OCI-LY1 (cell line): ENCODE results near the gene NTPCR.

ENCODE experiments used
- H2AFZ ChIP-seq: fragments of 200-600 bp; sonication (generic), shearing (Covaris generic); 2 replicates; pipeline ENCODE4 v1.6.0; 2014; ENCODE audit warnings: antibody characterized with exemption, mild to moderate bottlenecking, low read length
- H3F3A ChIP-seq: fragments of 200-600 bp; sonication (generic), shearing (Covaris generic); 2 replicates; pipeline ENCODE4 v1.6.0; 2014; ENCODE audit warnings: mild to moderate bottlenecking, antibody characterized with exemption, low read length, moderate library complexity; ENCODE audit not compliant: insufficient read depth
- H3K27ac ChIP-seq: fragments of 200-600 bp; sonication (generic); 2 replicates; pipeline ENCODE4 v1.5.1; 2014; ENCODE audit warnings: low read length, mixed run types, mild to moderate bottlenecking, low read depth; ENCODE audit not compliant: poor library complexity, severe bottlenecking
- H3K27me3 ChIP-seq: fragments of 200-600 bp; sonication (generic); 2 replicates; pipeline ENCODE4 v1.6.0; 2014; ENCODE audit warnings: antibody characterized with exemption, mild to moderate bottlenecking, low read length, moderate library complexity; ENCODE audit not compliant: insufficient read depth
- H3K36me3 ChIP-seq: fragments of 200-600 bp; sonication (generic); 2 replicates; pipeline ENCODE4 v1.6.1; 2014; ENCODE audit warnings: mild to moderate bottlenecking, antibody characterized with exemption, low read length, moderate library complexity, mixed read lengths; ENCODE audit not compliant: insufficient read depth
- H3K4me1 ChIP-seq: fragments of 200-600 bp; sonication (generic); 2 replicates; pipeline ENCODE4 v1.5.1; 2014; ENCODE audit warnings: mild to moderate bottlenecking, low read length, moderate library complexity; ENCODE audit not compliant: insufficient read depth, severe bottlenecking
- H3K4me2 ChIP-seq: fragments of 200-600 bp; sonication (generic), shearing (Covaris generic); 2 replicates; pipeline ENCODE4 v1.6.1; 2014; ENCODE audit warnings: low read length
- H3K4me3 ChIP-seq: fragments of 200-600 bp; sonication (generic); 2 replicates; pipeline ENCODE4 v1.5.1; 2014; ENCODE audit warnings: low read length, low read depth, mild to moderate bottlenecking, mixed read lengths; ENCODE audit not compliant: poor library complexity, severe bottlenecking
- H3K79me2 ChIP-seq: fragments of 200-600 bp; shearing (Covaris generic); 2 replicates; pipeline ENCODE4 v1.6.1; 2016; ENCODE audit warnings: mixed run types, low read length, mixed read lengths; ENCODE audit not compliant: insufficient read depth
- H3K9ac ChIP-seq: fragments of 200-600 bp; sonication (generic), shearing (Covaris generic); 2 replicates; pipeline ENCODE4 v1.6.1; 2014; ENCODE audit warnings: mild to moderate bottlenecking, low read length, mixed read lengths
- H3K9me2 ChIP-seq: fragments of 200-600 bp; sonication (generic), shearing (Covaris generic); 2 replicates; pipeline ENCODE4 v1.6.1; 2014; ENCODE audit warnings: low read depth, mild to moderate bottlenecking, low read length, mixed read lengths
- H3K9me3 ChIP-seq: fragments of 200-600 bp; shearing (Covaris generic); 2 replicates; pipeline ENCODE4 v1.6.1; 2014; ENCODE audit warnings: low read length, mixed read lengths
- H4K20me1 ChIP-seq: fragments of 200-600 bp; sonication (generic), shearing (Covaris generic); 2 replicates; pipeline ENCODE4 v1.6.0; 2016; ENCODE audit warnings: mild to moderate bottlenecking, low read length; ENCODE audit not compliant: insufficient read depth
- EZH2 ChIP-seq: fragments of 200-600 bp; sonication (generic), shearing (Covaris generic); IDR thresholded peaks from 2 replicates; pipeline ENCODE4 v1.8.0; 2017; ENCODE audit warnings: borderline replicate concordance, mixed run types, mild to moderate bottlenecking, antibody characterized with exemption, low read length, moderate library complexity, mixed read lengths
- TF ChIP-seq, protein P1 (sequence below): fragments of 200-600 bp; sonication (generic), shearing (Covaris generic); IDR thresholded peaks from 2 replicates; pipeline ENCODE4 v1.5.1; 2017; ENCODE audit warnings: mild to moderate bottlenecking, antibody characterized with exemption, low read length, moderate library complexity, mixed read lengths

The NTPCR gene

DNA sequence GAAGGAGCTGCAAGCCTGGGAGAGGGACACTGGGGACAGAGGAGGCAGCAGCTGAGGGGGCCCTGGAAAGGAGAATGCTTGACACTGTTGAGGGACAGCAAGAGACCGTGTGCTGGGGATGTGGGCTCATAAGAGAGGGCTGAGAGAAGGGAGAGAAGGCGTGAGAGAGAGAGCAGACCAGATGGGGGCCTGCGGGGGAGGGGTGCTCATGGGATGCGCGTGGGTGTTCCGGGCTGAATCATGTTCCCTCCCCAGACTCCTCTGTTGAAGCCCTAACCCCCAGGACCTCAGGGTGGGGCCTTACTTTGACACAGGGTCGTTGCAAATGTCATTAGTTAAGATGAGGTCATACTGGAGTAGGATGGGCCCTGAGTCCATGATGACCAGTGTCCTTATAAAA is 40.8 kb downstream of the NTPCR start:
- H3K36me3 ChIP-seq, result no peaks in the 10 kb centered on the region
- H3F3A ChIP-seq, result no peaks in the 10 kb centered on the region
- H3K27ac ChIP-seq, result no peak overlapping the region
- no peaks in the 10 kb centered on the region for H3K9me2 ChIP-seq
- no peak overlapping the region for H3K9ac ChIP-seq
- H3K4me1 ChIP-seq, result no peaks in the 10 kb centered on the region
- H3K27me3 ChIP-seq, result no peaks in the 10 kb centered on the region
- 0 out of 2 replicates have a peak, but pooled peaks cover 2% of the 10 kb centered on the region for H3K9me3 ChIP-seq
- no peak overlapping the region for H2AFZ ChIP-seq
- no peaks in the 10 kb centered on the region for H4K20me1 ChIP-seq
- no peak overlapping the region for H3K4me3 ChIP-seq
- no peak overlapping the region for H3K4me2 ChIP-seq
- no peaks in the 10 kb centered on the region for H3K79me2 ChIP-seq
- TF ChIP-seq, protein P1, sequence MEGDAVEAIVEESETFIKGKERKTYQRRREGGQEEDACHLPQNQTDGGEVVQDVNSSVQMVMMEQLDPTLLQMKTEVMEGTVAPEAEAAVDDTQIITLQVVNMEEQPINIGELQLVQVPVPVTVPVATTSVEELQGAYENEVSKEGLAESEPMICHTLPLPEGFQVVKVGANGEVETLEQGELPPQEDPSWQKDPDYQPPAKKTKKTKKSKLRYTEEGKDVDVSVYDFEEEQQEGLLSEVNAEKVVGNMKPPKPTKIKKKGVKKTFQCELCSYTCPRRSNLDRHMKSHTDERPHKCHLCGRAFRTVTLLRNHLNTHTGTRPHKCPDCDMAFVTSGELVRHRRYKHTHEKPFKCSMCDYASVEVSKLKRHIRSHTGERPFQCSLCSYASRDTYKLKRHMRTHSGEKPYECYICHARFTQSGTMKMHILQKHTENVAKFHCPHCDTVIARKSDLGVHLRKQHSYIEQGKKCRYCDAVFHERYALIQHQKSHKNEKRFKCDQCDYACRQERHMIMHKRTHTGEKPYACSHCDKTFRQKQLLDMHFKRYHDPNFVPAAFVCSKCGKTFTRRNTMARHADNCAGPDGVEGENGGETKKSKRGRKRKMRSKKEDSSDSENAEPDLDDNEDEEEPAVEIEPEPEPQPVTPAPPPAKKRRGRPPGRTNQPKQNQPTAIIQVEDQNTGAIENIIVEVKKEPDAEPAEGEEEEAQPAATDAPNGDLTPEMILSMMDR, result no peak
- TF ChIP-seq EZH2, result no peak

DNA sequence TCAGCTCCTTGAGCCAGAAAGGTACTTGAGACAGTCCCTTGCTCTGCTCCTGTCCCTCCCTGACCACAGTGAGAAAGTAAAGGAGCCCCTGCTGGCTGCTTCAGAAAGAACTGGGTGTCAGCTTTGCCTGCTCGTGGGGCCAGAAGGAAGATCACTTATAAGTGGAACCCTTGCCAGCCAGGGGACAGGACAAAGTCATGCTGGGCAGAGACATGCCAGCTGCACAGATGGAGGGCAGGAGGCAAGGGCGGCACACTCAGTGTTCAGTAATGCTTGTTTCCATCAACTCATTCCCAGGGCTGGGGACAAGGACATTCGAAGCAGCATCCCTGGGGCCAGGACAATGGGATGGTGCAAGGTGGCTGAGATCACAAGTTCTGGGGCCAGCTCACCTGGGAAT is 41.8 kb downstream of the NTPCR start:
- TF ChIP-seq, protein P1, result no peak
- TF ChIP-seq EZH2, result no peak

DNA sequence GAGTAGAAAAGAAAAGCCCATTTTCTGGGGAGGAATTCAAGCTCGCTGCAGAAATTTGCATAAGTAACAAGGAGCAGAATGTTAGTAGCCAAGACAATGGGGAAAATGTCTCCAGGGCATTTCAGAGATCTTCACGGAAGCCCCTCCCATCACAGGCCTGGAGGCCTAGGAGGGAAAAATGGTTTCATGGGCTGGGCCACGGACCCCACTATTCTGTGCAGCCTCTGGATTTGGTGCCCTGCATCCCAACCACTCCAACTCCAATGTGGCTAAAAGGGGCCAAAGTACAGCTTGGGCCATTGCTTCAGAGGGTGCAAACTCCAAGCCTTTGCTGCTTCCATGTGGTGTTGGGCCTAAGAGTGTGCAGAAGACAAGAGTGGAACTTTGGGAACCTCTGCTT is 43.1 kb downstream of the NTPCR start:
- TF ChIP-seq, protein P1, result no peak
- TF ChIP-seq EZH2, result no peak
- H3K4me1 ChIP-seq, result no peaks in the 10 kb centered on the region
- no peak overlapping the region for H3K27ac ChIP-seq
- no peaks in the 10 kb centered on the region for H3K79me2 ChIP-seq
- no peak overlapping the region for H3K9ac ChIP-seq
- H3K4me2 ChIP-seq, result no peak overlapping the region
- no peaks in the 10 kb centered on the region for H3K27me3 ChIP-seq
- no peak overlapping the region for H2AFZ ChIP-seq
- no peaks in the 10 kb centered on the region for H4K20me1 ChIP-seq
- H3K36me3 ChIP-seq, result 0 out of 2 replicates have a peak, but pooled peaks cover 4% of the 10 kb centered on the region
- H3K9me3 ChIP-seq, result 0 out of 2 replicates have a peak, but pooled peaks cover 2% of the 10 kb centered on the region
- no peaks in the 10 kb centered on the region for H3F3A ChIP-seq
- no peaks in the 10 kb centered on the region for H3K9me2 ChIP-seq
- no peak overlapping the region for H3K4me3 ChIP-seq

More for the DNA sequence above, 41.8 kb downstream of the NTPCR start:
- Histone ChIP-seq H3K4me1 (no peaks in the 10 kb centered on the region), H2AFZ (no peak overlapping the region), H4K20me1 (no peaks in the 10 kb centered on the region), H3K9me2 (no peaks in the 10 kb centered on the region), H3K27me3 (no peaks in the 10 kb centered on the region), H3K9ac (no peak overlapping the region), H3K79me2 (no peaks in the 10 kb centered on the region), H3F3A (no peaks in the 10 kb centered on the region), H3K9me3 (0 out of 2 replicates have a peak, but pooled peaks cover 2% of the 10 kb centered on the region), H3K4me3 (no peak overlapping the region), H3K36me3 (0 out of 2 replicates have a peak, but pooled peaks cover 1% of the 10 kb centered on the region), H3K4me2 (no peak overlapping the region), H3K27ac (no peak overlapping the region)
